Esophagus muscularis mucosa (tissue), 2 donors: ENCODE data around the gene TMEM45A.

ENCODE experiments used
- EP300 ChIP-seq: sonication (generic); formaldehyde crosslinking; IDR thresholded peaks from one replicate; pipeline ENCODE4 v1.6.1; 2017; ENCODE audit warnings: antibody characterized with exemption
- POLR2A ChIP-seq: fragments of 450-650 bp; IDR thresholded peaks from one replicate; pipeline ENCODE4 v1.6.1; 2017; ENCODE audit warnings: antibody characterized with exemption, moderate library complexity, mild to moderate bottlenecking, low read depth

DNA sequence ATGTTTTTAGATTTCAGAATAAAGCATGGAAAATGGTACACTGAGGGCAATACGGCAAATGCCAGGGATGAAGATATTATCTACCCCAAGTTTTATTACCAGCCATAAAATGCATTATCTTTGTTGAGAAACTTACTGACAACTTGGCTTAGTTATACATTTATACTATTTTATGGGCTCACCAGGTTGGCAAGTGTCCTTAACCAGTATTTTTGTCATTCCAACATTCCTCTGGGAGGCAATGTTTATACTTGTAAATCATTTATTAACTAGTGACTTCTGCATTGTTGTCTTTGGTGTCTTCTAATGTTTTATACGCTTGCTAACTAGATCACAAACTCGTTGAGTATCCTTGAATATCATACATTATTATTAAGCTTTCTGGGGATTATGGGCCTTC, 99.0 kb downstream of the TMEM45A start:
- TF ChIP-seq POLR2A (no peak), EP300 (no peak)
